GM12878 (cell line): Measurements from ENCODE around the gene ABHD8. TPM values are rescaled to one million over a fixed set of nuclear protein-coding genes. Genes with fewer than 3 reads are reported as not detected.

Experiments used
- ATAC-seq: fragments of 200-7000 bp; cut with Tn5 transposase; 3 replicates; pipeline ENCODE4 v1.9.1; 2020; ENCODE audit warnings: mild to moderate bottlenecking, moderate library complexity
- BruUV-seq: library from RNA; stranded (reverse); fragments of 400-500 nt; replicated peaks from 2 replicates; lab custom pipeline; 2021; lab: Mats Ljungman, UMichigan
- CTCF ChIA-PET: fragments of 300-600 bp; sonication (Branson Sonifier 250); formaldehyde crosslinking; extraction: SDS; loops from one replicate; lab custom pipeline; 2021; ENCODE audit warnings: inconsistent platforms; lab: Yijun Ruan, JAX
- POLR2A ChIA-PET: fragments of 350-600 bp; formaldehyde crosslinking; extraction: SDS; loops from one replicate; lab custom pipeline; 2021; ENCODE audit warnings: inconsistent platforms; lab: Charles Lee
- RAD21 ChIA-PET: fragments of 300-600 bp; sonication (Branson Sonifier 250); formaldehyde crosslinking; loops from one replicate; lab custom pipeline; 2023; ENCODE audit warnings: antibody characterized with exemption; ENCODE audit not compliant: unreplicated experiment; lab: Charles Lee
- SMC1A ChIA-PET: fragments of 300-600 bp; sonication (Branson Sonifier 250); formaldehyde crosslinking; loops from one replicate; lab custom pipeline; 2023; ENCODE audit not compliant: unreplicated experiment, uncharacterized antibody; lab: Charles Lee
- DNase-seq: peaks from one replicate; pipeline ENCODE4 v3.0.0-alpha.2; 2011; ENCODE audit warnings: low read depth, low spot score
- FAIRE-seq: peaks from 3 replicates; lab custom pipeline; 2011; peaks lifted over from hg19 to GRCh38; lab: Jason Lieb, UNC
- H2AFZ ChIP-seq: 2 replicates; pipeline ENCODE4 v1.6.0; 2011; ENCODE audit warnings: low read depth, low read length, control low read depth; ENCODE audit not compliant: control insufficient read depth
- H3K27ac ChIP-seq: 2 replicates; pipeline ENCODE4 v1.5.1; 2011; ENCODE audit warnings: control low read depth; ENCODE audit not compliant: control insufficient read depth, insufficient read depth
- H3K27me3 ChIP-seq, 2 experiments: replicated peaks in 1 of 2; 2 replicates each; pipeline versions ENCODE4 v1.6.0 to v1.6.1; 2011; ENCODE audit warnings: low read length in 1 of 2; ENCODE audit not compliant: control insufficient read depth in 2 of 2, insufficient read depth in 2 of 2
- H3K36me3 ChIP-seq, 2 experiments: 2 replicates each; pipeline ENCODE4 v1.5.1; 2011; ENCODE audit warnings: low read length in 1 of 2; ENCODE audit not compliant: control insufficient read depth in 2 of 2, insufficient read depth in 2 of 2
- H3K4me1 ChIP-seq: 2 replicates; pipeline ENCODE4 v1.6.1; 2011; ENCODE audit warnings: mild to moderate bottlenecking, low read length, moderate library complexity, mixed read lengths; ENCODE audit not compliant: control insufficient read depth, insufficient read depth
- H3K4me2 ChIP-seq: 2 replicates; pipeline ENCODE4 v1.6.0; 2011; ENCODE audit warnings: control low read depth; ENCODE audit not compliant: control insufficient read depth, insufficient read depth
- H3K4me3 ChIP-seq: fragments of 200-600 bp; sonication (generic); 2 replicates; pipeline ENCODE4 v1.5.1; 2016
- H3K79me2 ChIP-seq: 2 replicates; pipeline ENCODE4 v1.6.0; 2011; ENCODE audit warnings: low read length; ENCODE audit not compliant: control insufficient read depth, insufficient read depth
- H3K9ac ChIP-seq: 2 replicates; pipeline ENCODE4 v1.8.0; 2011; ENCODE audit warnings: low read length, control low read depth, mixed read lengths; ENCODE audit not compliant: control insufficient read depth, insufficient read depth
- H3K9me3 ChIP-seq: replicated peaks from 3 replicates; pipeline ENCODE4 v1.5.1; 2011; ENCODE audit warnings: mild to moderate bottlenecking, low read length; ENCODE audit not compliant: control insufficient read depth, insufficient read depth
- H4K20me1 ChIP-seq: 2 replicates; pipeline ENCODE4 v1.6.0; 2011; ENCODE audit not compliant: control insufficient read depth, insufficient read depth
- ATF2 ChIP-seq: IDR thresholded peaks from 2 replicates; pipeline ENCODE4 v1.6.1; 2012; ENCODE audit warnings: low read length, inconsistent platforms
- BHLHE40 ChIP-seq, 2 experiments: fragments of 450-650 bp in 1 of 2; IDR thresholded peaks; 2 replicates each; pipeline ENCODE4 v1.6.1; 2011 to 2017; ENCODE audit warnings: low read depth in 2 of 2, borderline replicate concordance in 1 of 2, improper control_type of control experiment in 1 of 2, low read length in 1 of 2, mild to moderate bottlenecking in 1 of 2
- CEBPB ChIP-seq, 2 experiments: fragments of 150-350 bp in 1 of 2; IDR thresholded peaks; 2 replicates each; pipeline ENCODE4 v1.6.1; 2012 to 2014; ENCODE audit warnings: low read depth in 2 of 2, low read length in 2 of 2, borderline replicate concordance in 1 of 2, inconsistent platforms in 1 of 2
- CTCF ChIP-seq, 3 experiments: IDR thresholded peaks in 2 of 3; conservative IDR thresholded peaks in 1 of 3; 2 replicates each; pipeline ENCODE4 v1.5.1; 2011; ENCODE audit warnings: low read depth in 3 of 3, low read length in 3 of 3, mild to moderate bottlenecking in 3 of 3, control low read depth in 2 of 3, moderate library complexity in 2 of 3, inconsistent platforms in 1 of 3, mixed read lengths in 1 of 3; ENCODE audit not compliant: control insufficient read depth in 2 of 3, insufficient read depth in 1 of 3; ENCODE audit errors: extremely low read depth in 1 of 3
- EED ChIP-seq: sonication (generic); IDR thresholded peaks from 2 replicates; pipeline ENCODE4 v1.6.1; 2016; ENCODE audit warnings: antibody characterized with exemption, low read depth
- HSF1 ChIP-seq: fragments of 150-350 bp; IDR thresholded peaks from 2 replicates; pipeline ENCODE4 v1.6.1; 2014; ENCODE audit warnings: mild to moderate bottlenecking, low read depth, low read length
- MEF2A ChIP-seq: IDR thresholded peaks from 2 replicates; pipeline ENCODE4 v1.6.1; 2011; ENCODE audit warnings: low read depth, mild to moderate bottlenecking, low read length, moderate library complexity; ENCODE audit not compliant: insufficient read depth
- MEF2B ChIP-seq: fragments of 450-650 bp; IDR thresholded peaks from 2 replicates; pipeline ENCODE4 v1.6.1; 2018; ENCODE audit warnings: mild to moderate bottlenecking, moderate library complexity; ENCODE audit not compliant: partially characterized antibody, poor library complexity, severe bottlenecking
- PML ChIP-seq: IDR thresholded peaks from 2 replicates; pipeline ENCODE4 v1.6.1; 2012; ENCODE audit warnings: low read length, inconsistent platforms
- POLR2A ChIP-seq: IDR thresholded peaks from 2 replicates; pipeline ENCODE4 v1.6.1; 2011; ENCODE audit warnings: low read depth, mild to moderate bottlenecking, low read length
- POLR2AphosphoS5 ChIP-seq: IDR thresholded peaks from 2 replicates; pipeline ENCODE4 v1.6.1; 2011; ENCODE audit warnings: mild to moderate bottlenecking, low read length, inconsistent platforms
- RUNX3 ChIP-seq: IDR thresholded peaks from 2 replicates; pipeline ENCODE4 v1.6.1; 2012; ENCODE audit warnings: low read length, inconsistent platforms
- STAT1 ChIP-seq: fragments of 450-650 bp; conservative IDR thresholded peaks from 2 replicates; pipeline ENCODE4 v1.6.1; 2014; ENCODE audit warnings: antibody characterized with exemption, mild to moderate bottlenecking
- WRNIP1 ChIP-seq: IDR thresholded peaks from 2 replicates; pipeline ENCODE4 v1.6.1; 2011; ENCODE audit warnings: low read depth, low read length, improper control_type of control experiment, borderline replicate concordance
- ZBED1 ChIP-seq: IDR thresholded peaks from 2 replicates; pipeline ENCODE4 v1.6.1; 2016; ENCODE audit warnings: borderline replicate concordance
- WGBS: methylation state at CpG from one replicate; pipeline ENCODE4 v1.1.6; 2016; ENCODE audit warnings: low lambda C conversion rate; ENCODE audit not compliant: insufficient replicate concordance, insufficient coverage; ENCODE audit errors: missing lambda C conversion rate; 5-methylcytosine and 5-hydroxymethylcytosine counted together
- in situ Hi-C: fragments of 300-500 bp; cut with MboI; formaldehyde crosslinking; loops from 9 replicates; pipeline ENCODE4 v1.14.3; 2018; ENCODE audit warnings: mixed read lengths
- intact Hi-C: fragments of 100-400 bp; cut with micrococcal nuclease; formaldehyde crosslinking; loops from one replicate; pipeline ENCODE4 v1.14.2; 2022; ENCODE audit not compliant: unreplicated experiment
- polyA plus RNA-seq, 11 experiments: library from polyadenylated mRNA; depleted of rRNA in 4 of 11; unstranded in 6 of 11; stranded (reverse) in 5 of 11; fragments of >200 nt; fragmentation: Nextera tagmentation in 4 of 11; fragmentation: Illumina TruSeq in 1 of 11; extraction: Ambion mirVana in 4 of 11; extraction: Trizol in 1 of 11; gene quantifications; 1 replicate in 1 of 11; 2 replicates in 10 of 11; pipeline versions ENCODE4 v1.2.1 to v1.2.3, GENCODE V29; 2011 to 2016; ENCODE audit warnings: inconsistent platforms in 2 of 11, missing spikeins in 2 of 11, low read depth in 1 of 11
- total RNA-seq, 4 experiments: library from RNA; depleted of rRNA in 3 of 4; stranded (reverse); fragments of >200 nt in 3 of 4; fragmentation: Illumina TruSeq in 1 of 4; extraction: Trizol in 1 of 4; gene quantifications; 2 replicates each; pipeline versions ENCODE4 v1.2.1 to v1.2.3, GENCODE V29; 2013 to 2021

The ABHD8 gene
- total and polyA plus RNA-seq, 10 of the 15 experiments (the other 5 are each of a cell fraction or from before 2014, with no cell fraction given), result 0.03 to 12.5 (median 6.0) TPM

- ATAC-seq (no peak), FAIRE-seq (no peak), DNase-seq (no peak)
- no peaks in the 10 kb centered on the region for H3K27me3 ChIP-seq
- H3K27ac ChIP-seq, result peak overlapping the region; percentile 81
- H3K4me2 ChIP-seq, result peak overlapping the region; percentile 75
- intact Hi-C loops (loop anchor here (2.0 to 10.0 kb wide), 2 partner anchors 16 to 492 kb away; no protein-coding TSS in a partner anchor), in situ Hi-C loops (no loop called here)
- H2AFZ ChIP-seq, result peak overlapping the region; percentile 89
- H3K79me2 ChIP-seq, result peaks cover 13% of the 10 kb centered on the region
- H4K20me1 ChIP-seq, result no peaks in the 10 kb centered on the region
- TSS peak; percentile 88 for BruUV-seq
- H3K9ac ChIP-seq, result peak overlapping the region; percentile 66
- peaks cover 3 to 5% of the 10 kb centered on the region in 2 experiments; a peak in 3 of 4 replicates for H3K36me3 ChIP-seq
- ChIA-PET SMC1A (interaction anchor here (0.6 to 5.0 kb wide), 13 partner anchors 15 to 671 kb away, joined by 3 to 43 read pairs (median 3); partner anchors contain the start of genes ABHD8, ANKLE1 and USE1), RAD21 (interaction anchor here (0.7 to 1.8 kb wide), 22 partner anchors 11 to 551 kb away, joined by 3 to 22 read pairs (median 4); partner anchors contain the start of genes ABHD8, ANKLE1, DDA1 and OCEL1), CTCF (interaction anchor here (0.5 to 10.5 kb wide), 19 partner anchors 8 to 1676 kb away, joined by 3 to 120 read pairs (median 3); partner anchors contain the start of genes ABHD8, ANKLE1, HAUS8 and MRPL34), POLR2A (interaction anchor here (0.5 to 2.1 kb wide), 19 partner anchors 12 to 1861 kb away, joined by 3 to 16 read pairs (median 4); partner anchors contain the start of genes ABHD8, ANKLE1, ANO8 and DDA1)
- under 1% methylated on average over 12 of the region's 12 CpGs for WGBS
- no peaks in the 10 kb centered on the region for H3K9me3 ChIP-seq
- no peak overlapping the region for H3K4me3 ChIP-seq
- H3K4me1 ChIP-seq, result peaks cover 11% of the 10 kb centered on the region
- TF ChIP-seq CEBPB (IDR thresholded peaks at IDR 0.05; ENCODE audit: borderline replicate concordance in 1 of 2, low read depth in 2 of 2, low read length in 2 of 2) (no peak), POLR2A (peak; percentile 43; the same call in 1 of the 2 replicates), MEF2A (peak; percentile 47; the same call in 1 of the 2 replicates), BHLHE40 (IDR thresholded peaks at IDR 0.05; ENCODE audit: borderline replicate concordance in 1 of 2, low read depth in 2 of 2, low read length in 1 of 2) (peak; percentile 38 to 45; a peak in 2 of 4 replicates), ATF2 (0 out of 2 replicates have a peak, but pooled peaks have one; percentile 28), WRNIP1 (no peak), MEF2B (no peak), RUNX3 (peak; percentile 28; the same call in 1 of the 2 replicates), ZBED1 (peak; percentile 55; the same call in 1 of the 2 replicates), POLR2AphosphoS5 (0 out of 2 replicates have a peak, but pooled peaks have one; percentile 29), EED (0 out of 2 replicates have a peak, but pooled peaks have one; percentile 12), STAT1 (no peak), HSF1 (no peak), CTCF (IDR thresholded peaks at IDR 0.05 in 2 of 3, conservative IDR thresholded peaks at IDR 0.05 in 1 of 3; ENCODE audit: control insufficient read depth in 2 of 3, extremely low read depth in 1 of 3, insufficient read depth in 1 of 3, low read depth in 3 of 3, low read length in 3 of 3) (no peak), PML (no peak)
Observed at GRCh38 chr19:17266589-17266974, 36.6 kb downstream of the ABHD8 start.
